ENCODE results near the gene SCFD2.

- TF ChIP-seq POLR2A (IDR thresholded peaks at IDR 0.05) = no peak
- TF ChIP-seq CTCF (IDR thresholded peaks at IDR 0.05) = no peak
Observed at GRCh38 chr4:53131562-53131925, 234.3 kb downstream of the SCFD2 start.
